ENCODE measurements around the gene SAA1.
"Not testable (repeated sequence)": the region's sequence is repeated elsewhere in the genome, so short reads cannot be mapped to it uniquely, and the experiment has no call there.

SAA1 gene

GRCh38 chr11:18265949-18266348, at the start of gene SAA1:
Gene SAA1, plus strand, starts transcription at chr11:18266264. Its CDS starts 624 bp downstream, at chr11:18266888.
- no peak for DNase-seq

DNA sequence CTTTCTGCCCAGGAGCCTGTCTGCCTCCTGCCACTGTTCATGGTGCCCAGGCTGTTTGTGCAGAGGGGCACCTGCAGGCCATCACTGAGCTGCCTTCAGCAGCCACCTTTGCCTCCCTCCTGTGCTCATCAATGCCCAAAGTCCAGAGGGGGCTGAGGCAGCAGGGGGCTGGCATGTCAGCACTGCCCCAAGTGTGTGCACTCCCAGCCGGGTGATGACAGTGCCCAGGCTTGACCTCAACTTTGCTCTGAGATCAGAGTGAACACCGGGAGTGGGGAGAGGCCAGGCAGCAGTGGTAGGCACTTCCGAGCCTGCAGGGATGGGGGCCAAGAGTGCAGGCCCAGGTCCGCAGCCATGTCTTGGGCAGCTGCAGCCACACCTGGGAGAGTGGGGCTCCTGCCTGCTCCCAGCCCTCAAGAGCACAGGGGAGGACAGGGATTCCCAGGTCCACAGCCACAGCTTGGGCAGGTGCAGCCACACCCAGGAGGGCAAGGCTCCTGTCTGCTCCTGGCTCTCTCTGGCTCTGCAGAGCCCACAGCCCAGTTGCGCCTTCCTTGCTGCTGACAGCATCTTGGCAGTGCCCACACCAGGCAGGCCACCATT, 44.7 kb upstream of the SAA1 start:
- DNase-seq = no peak

DNA sequence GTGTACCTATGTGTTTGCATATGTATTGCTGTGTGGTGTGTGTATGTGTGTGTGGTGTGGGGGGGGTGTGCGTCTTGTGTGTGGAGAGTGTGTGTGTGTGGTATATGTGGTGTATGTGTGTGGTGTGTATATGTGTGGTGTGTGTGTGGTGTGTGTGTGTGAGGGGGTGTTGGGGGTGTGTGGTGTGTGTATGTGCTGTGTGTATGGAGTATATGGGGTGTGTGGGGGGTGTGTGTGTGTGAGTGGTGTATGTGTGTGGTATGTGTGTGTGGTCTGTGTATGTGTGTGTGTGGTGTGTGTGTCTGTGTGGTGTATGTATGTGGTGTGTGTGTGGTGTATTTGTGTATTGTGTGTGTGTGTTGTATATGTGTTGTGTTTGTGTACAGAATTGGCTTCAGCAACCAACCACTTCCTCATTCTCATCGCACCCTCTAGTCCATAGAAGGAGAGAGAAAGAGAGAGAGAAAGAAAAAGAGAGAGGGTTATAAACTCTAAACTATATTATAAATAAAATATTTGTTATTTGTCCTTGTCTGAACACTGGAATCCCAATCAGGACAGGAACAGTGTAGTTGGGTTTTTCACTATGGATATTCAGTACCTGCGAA, 43.1 kb upstream of the SAA1 start:
- no peak for DNase-seq

- no peak for DNase-seq
Measured at GRCh38 chr11:18223591-18224387, 42.3 kb upstream of the SAA1 start.

DNA sequence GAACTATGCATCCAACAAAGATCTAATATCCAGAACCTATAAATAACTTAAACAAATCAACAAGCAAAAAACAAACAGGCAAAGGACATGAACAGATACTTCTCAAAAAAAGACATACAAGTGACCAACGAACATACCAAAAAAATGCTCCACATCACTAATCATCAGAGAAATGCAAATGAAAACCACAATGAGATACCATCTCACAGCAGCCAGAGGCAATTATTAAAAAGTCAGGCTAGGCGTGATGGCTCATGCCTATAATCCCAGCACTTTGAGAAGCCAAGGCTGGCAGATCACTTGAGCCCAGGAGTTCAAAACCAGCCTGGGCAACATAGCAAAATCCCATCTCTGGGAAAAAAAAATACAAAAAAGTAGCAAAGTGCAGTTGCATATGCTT, 40.2 kb upstream of the SAA1 start:
- DNase-seq = no peak

DNA sequence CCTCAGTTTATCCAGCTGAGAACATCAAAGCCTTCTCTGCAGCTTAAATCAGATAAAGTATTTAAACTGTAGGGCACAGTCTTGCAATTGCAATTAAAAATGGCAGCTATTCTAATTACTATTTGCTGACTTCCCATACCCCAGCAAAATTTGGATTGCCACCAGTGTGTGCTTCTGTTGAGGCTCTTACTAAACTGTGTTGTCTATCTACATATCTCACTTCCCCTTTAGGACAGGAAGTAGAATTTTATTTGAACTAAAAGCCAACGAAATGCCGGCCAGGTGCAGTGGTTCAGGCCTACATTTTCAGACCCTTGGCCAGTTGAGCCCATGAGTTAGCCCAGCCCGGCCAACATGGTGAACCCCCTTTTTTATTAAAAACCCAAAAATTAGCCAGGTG, 36.6 kb upstream of the SAA1 start:
- no peak for DNase-seq

DNA sequence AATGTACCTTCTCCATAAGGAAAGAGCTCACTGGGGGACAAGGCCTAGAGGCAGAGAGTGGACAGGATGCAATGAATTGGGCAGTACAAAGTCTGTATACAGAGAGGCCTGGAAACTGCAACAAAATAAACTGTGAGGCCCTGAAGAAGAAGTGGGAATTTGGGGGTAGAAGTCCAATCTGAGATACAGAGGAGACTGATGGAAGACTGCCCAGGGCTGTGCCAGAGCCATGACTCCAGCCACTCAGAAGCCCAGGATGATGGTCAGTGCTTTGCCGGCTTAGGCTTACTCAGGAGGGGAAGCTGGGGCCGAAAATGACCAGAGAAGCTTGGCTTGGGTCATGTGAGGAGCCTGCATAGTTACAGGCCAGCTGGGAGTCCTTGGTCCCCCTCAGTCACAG, 35.2 kb upstream of the SAA1 start:
- no peak for DNase-seq

DNA sequence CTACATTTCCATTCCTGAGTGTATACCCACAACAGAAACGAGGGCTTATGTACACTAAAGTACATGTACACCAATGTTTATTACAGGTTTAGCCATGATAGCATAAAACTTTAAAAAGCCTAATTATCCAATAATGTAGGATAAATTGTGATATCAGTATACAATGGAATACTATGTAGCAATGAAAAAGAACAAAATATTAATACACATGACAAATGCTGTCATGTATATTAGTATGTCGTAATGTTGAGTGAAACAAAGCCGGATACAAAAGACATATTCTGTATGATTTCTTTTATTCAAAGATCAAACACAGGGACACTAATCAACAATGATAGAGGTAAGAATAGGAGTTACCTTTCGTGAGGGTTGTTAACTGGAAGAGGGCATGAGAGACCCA, 32.2 kb upstream of the SAA1 start:
- DNase-seq = no peak

- no peak for DNase-seq
Measured at GRCh38 chr11:18235394-18236334, 30.4 kb upstream of the SAA1 start.

GRCh38 chr11:18236664-18237356, 29.3 kb upstream of the SAA1 start, which contains the start of gene SAA4:
Gene SAA4, minus strand, starts transcription at chr11:18236802. Its CDS starts 876 bp downstream, at chr11:18235926.
- DNase-seq = no peak

GRCh38 chr11:18239655-18240054, 26.4 kb upstream of the SAA1 start:
- DNase-seq = no peak

DNA sequence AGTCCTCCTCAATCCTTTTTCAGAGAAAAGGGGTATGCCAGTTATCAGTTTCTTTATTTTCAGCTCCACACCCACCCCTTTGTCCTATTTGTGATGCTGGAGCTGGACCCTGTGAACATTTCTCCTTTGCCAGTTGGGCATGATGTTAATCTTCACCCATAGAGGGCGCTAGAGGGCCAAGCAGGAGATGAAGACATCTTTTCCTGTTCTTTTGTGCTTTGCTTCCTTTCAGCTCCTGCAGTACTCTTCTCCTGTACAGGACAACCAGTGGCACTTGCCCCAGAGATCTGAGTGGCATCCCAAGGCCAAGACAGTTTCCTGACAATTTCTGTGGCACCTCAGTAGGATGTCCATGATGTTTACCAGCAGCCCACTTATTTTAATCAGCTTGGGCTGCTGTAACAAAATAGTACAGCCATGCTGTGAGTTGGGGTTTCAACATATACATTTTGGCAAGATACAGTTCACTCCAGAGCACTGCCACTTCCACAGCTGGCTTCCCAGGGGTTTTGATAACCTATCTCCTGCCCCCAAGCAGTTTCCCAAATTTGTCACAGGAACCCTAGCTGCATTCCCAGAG, 22.2 kb upstream of the SAA1 start:
- no peak for DNase-seq

GRCh38 chr11:18245396-18245795, 20.7 kb upstream of the SAA1 start:
- no peak for DNase-seq

DNA sequence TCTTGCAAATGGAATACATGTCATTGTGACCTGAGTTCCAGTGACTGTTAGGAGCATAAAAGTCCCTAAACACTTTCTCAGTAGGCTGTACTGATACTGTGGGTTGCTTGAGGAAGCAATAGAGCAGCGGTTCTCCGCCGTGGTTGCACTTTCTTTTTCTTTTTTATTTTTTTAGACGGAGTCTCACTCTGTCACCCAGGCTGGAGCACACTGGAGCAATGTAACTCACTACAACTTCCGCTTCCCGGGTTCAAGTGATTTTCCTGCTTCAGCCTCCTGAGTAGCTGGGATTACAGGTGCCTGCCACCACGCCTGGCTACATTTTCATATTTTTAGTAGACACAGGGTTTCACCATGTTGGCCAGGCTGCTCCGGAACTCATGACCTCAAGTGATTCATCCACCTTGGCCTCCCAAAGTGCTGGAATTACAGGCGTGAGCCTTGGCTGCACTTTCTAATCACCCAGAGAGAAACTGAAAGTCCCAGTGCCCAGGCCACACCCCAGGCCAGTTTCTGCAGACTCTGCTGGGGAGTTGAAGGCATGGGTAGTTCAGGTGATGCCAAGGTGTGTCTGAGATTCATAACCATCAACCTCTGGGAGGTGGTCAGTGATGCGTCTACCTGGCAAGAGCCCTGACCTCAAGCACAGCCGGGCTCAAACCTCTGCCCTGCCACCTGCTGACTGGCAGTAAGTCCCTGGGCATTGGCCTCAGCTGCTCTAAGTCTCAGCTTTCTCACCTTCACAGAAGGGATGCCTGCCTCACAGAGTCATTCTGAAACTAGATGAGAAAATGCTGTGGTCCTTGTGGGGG, 19.5 kb upstream of the SAA1 start:
- not testable (repeated sequence) for DNase-seq

DNA sequence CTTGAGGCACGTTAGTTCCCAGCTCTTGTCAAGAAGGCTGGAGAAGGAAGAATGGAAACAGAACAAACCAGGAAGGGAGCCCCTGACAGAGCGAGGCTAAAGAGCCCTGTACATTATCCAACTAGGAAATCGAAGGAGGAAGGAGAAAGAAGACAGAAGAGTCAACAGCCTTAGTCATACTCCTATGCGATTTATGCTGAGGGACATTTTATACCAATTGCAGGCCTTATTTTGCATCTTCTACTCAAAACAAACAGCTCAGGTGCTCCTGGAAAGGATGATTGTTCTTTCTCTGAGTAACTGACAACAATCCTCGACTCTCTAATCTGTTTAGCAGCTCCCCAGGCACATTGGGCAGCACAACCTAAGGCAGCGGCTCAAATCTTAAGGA, 18.9 kb upstream of the SAA1 start:
- DNase-seq = not testable (repeated sequence)

- no peak for DNase-seq
Measured at GRCh38 chr11:18248561-18248960, 17.5 kb upstream of the SAA1 start, which contains the start of gene SAA2. Gene SAA2, minus strand, starts transcription at chr11:18248668. Its CDS starts 657 bp downstream, at chr11:18248011.

- no peak for DNase-seq
Measured at GRCh38 chr11:18253233-18253632, 12.8 kb upstream of the SAA1 start.

DNA sequence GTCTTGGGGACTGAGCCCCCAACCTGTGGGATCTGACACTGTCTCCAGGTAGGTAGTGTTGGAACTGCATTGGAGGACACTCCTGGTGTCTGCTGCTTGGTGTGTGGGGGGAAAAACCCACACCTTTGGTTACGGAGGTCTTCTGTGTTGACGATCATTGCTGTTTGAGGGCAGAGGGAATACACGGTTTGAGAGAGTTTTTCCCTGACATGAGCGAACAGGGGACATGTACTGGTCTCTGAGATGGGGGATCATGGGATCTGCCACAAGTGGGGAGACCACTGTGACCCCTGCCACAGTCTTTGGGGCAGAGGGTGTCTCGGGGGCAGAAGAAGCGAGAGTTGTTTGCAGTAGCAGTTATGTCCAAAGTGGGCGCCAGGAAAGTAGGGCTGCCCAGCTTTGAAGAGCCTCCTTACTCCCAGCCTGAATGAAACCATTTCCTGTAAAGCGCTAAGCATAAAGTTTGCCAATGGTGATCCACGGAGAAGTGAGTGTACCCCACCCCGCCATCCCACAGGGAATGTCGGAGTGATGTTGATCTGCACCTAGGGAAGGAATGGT, 12.2 kb upstream of the SAA1 start:
- DNase-seq = no peak

DNA sequence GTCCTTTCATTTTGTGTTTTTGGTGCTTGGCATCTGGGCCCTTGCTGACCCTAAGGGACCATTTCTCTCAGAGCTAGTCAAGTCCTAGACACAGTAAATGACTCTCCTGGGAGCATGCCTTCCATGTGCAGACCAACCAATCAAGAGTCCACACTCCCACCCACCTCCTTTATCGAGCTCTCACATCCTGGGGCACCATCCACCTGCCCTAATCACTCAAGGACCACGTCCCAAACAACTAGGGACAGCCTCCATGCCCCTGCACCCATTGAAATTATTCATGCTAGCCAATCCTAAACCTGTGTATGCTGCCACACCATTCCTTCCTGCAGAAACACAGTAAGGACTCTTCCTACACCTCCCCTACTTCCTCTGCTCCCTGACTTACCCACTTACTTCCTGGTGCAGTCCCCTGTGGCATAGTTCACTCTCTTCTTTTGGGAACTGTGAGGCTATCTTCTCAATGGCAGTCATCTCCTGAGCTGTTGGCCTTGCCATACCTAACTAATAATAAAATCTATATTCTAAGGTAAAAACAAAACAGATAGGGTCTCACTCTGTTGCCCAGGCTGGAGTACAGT, 11.2 kb upstream of the SAA1 start:
- no peak for DNase-seq

DNA sequence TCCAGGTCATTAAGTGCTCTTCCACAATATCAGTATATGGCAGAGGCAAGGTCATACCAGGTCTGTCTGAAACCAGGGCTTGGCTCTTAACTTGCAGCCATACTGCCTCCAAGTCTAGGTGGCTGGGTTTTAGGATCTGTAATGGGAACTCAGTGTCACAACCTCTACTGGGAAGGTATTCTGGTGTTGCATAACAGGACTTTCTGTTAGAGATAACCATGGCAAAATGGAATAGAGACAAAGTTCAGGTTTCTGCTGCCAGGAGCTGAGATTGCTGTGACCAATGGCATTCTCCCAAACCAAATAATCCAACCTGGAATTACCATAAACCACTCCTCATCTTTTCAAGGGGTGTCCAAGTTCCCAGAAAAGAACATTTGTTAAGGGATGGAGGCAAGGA, 6.8 kb upstream of the SAA1 start:
- DNase-seq = no peak
